NCI-H2227 treated with DMSO at 0.1 percent for 48 hours (cell line): ENCODE data around the gene FBXW9.
"Not testable (repeated sequence)": the region's sequence is repeated elsewhere in the genome, so short reads cannot be mapped to it uniquely, and the experiment has no call there.

Source experiments
- DNase-seq: peaks from one replicate; lab custom pipeline; 2025; lab: John Stamatoyannopoulos, UW

FBXW9 gene

DNA sequence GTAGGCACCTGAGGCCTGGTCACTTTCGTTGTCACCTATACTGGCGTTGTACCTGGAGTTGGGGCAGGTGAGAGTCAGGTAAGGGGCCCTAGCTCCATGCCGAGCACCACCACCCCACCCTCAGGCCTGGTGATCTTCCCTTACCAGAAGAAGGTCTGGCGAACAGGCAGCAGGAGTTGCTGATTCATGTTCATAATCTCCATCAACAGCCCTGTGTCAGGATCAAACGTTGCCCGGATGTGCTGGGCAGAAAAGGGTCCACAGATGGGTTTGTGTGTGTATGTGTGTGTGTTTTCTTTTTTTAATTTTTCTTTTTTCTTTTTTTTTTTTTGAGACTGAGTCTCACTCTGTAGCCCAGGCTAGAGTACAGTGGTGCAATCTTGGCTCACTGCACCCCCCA lies 44.2 kb downstream of the FBXW9 start:
- DNase-seq, result no peak

DNA sequence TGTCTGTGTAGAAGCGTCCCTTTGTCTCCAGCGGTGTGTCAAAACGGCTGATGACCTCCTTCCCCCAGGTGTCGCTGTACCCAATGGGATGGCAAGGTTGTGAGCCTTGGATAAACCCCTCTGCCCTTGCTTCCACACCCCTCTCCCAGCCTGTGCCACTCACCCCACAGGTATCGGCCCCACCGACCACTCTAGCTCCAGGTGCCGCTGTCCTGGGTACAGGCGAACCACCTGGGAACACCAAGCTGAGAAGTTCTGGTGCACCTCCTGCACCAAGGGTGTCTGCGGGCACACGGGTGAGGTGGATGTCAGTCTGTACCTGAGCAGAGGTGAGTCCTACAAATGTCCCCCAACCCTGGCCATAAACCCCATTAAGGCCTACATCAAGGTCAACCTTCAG lies 46.5 kb downstream of the FBXW9 start:
- no peak for DNase-seq

DNA sequence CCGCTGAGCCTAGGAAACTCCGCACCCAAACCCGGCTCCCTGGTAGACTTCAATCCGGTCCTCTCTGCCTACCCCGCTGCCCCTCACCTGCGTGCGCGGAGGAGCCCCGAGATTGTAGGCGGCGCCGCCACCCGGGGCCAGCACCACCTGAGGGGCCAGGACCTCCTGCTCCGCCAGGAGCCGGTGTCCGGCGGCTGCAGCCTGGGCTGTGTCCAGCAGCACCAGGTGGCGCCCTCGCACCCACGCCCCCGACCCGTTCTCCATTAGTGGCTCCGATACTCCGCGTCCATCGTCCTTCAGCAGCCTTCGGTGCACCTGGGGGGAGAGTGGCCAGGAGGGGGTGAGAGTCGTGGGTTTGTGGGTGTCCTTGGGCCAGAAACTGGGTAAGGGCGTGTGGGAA lies 48.3 kb downstream of the FBXW9 start:
- DNase-seq, result no peak

DNA sequence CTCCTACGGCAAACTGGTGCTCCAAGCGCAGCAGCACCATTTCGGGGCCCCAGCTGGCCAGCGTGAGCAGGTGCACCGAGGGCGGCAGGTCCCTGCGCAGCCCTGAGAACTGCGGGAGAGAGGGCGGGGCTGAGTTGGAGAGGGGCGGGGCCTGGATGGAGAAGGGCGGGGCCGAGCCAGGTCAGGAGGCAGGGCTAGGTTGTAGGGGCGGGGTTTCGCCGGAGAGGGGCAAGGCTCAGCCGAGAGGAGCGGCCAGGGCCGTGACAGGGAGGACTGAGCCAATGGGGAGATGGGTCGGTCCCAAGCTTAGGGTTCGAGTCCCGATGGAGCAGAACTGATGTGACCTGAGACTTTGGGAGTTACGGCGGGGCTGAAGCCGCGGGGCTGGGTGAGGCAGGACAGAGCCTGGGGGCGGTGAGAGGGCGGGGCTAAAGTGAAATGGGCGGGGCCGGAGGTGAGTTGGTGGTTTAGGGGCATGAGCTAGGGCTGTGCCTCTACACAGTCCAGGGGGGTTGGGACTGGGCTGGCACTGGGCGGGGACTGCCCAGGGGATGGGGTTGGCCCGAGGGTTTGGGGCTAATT lies 48.9 kb downstream of the FBXW9 start:
- no peak for DNase-seq

GRCh38 chr19:12647047-12647446 lies 49.4 kb downstream of the FBXW9 start:
- DNase-seq, result no peak

DNA sequence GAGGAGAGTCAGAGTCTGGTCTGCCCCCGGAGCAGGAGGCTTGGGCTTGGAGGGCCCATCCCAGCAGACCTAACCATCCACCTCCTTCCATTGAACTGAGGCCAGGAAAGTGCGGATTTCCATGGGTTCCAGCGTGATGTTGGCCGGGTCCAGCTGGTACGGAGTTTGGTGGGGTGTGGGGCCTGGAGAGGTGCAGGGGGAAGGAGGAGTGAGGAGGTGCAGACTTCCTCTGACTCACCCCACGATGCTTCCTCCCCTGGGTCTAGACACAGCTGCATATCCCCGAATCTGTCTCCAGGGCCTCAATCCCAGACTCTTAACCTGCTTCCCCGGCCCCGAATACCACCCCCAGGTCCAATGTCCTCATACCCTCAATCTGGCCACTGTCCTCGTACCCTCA lies 49.9 kb downstream of the FBXW9 start:
- DNase-seq, result no peak

DNA sequence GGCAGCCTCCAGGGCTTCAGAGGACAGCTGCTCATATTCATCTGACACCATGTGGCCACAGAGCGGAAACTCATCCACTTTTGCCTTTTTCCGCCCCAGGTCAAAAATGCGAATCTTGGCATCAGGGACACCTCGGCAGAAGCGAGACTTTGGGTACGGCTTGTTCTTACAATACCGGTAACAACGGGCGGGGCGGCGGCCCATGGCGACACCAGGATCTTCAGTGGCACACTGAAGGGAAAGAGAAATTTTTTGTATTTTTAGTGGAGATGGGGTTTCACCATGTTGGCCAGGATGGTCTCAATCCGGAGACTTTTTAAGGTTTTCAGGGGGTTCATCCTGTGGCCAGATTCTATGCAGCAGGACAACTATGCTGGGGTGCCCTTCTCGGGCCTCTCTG lies 52.7 kb downstream of the FBXW9 start:
- not testable (repeated sequence) for DNase-seq

DNA sequence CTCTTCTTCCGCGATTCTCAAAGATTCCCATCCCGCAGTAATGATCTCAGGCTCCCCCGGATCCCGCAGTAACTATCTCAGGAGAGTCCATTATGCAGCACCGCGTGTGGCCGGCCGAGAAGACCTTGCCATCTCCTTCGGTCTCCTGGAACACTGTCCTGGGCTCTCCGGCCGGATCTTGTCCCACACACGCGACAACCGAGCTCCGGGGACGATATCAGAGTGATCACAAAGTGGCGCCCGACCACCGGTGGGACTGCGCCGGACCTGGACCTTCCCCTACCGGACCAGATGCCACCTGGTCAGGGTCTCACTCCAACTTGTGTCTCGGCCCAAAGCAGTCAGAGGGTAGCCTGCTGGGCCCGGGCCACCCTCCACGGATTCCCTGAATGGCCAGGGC lies 53.9 kb downstream of the FBXW9 start:
- DNase-seq, result no peak

DNA sequence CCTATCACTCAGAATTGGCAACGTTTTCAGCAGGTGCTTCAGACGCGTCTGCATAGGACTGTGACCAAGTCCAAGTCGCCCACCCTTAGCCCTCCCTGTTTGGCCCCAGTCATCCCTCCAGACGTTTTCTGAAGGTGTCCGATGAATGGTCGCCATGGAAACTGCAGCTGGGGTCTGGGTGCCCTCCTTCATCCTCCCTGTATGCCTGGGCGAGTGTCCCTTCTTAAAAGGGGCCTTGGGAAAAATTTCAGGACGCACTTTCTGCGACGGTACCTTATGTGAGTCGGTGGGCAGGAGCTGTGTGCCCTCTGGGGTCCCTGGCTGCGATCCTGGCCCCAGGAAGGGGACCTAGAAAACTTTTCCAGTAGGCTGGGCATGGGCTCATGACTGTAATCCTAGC lies 55.0 kb downstream of the FBXW9 start:
- no peak for DNase-seq

DNA sequence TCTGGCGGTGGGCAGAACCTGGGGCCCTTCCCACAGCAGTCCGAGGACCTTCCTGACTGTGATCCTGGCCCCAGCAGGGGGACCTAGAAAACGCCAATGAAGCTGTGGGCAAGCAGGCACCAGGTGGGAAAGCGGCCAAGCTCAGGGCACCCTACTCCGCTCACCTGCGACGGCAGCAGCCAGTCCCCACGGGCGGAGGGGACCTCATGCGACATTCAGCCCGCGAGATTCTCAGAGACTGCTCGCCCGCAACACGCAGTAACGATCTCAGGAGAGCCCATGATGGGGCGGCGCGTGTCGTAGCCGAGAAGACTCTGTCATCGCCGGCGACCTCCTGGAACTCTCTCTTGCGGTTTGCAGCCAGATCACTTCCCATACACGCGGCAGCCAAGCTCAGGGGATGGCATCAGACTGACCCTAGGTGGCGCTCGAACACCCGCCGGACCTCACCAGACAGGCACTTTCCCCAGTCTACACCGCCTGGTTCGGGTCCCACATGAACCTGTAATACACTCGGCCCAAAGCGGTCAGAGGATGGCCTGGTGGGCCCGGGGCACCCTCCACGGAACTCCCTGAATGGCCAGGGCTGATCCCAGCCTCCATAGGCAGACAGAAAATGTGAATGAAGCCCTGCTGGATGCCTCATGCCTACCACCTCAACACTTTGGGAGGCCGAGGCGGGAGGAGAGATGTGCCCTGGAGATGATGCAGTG lies 56.4 kb downstream of the FBXW9 start:
- DNase-seq, result peak; percentile 11
